DOHH2 (cell line): Measurements from ENCODE around the gene TMEM229B.

Source experiments
- H3F3A ChIP-seq: fragments of 200-600 bp; sonication (generic), shearing (Covaris generic); 2 replicates; pipeline ENCODE4 v1.6.0; 2016; ENCODE audit warnings: antibody characterized with exemption, mild to moderate bottlenecking; ENCODE audit not compliant: control insufficient read depth, insufficient read depth
- H3K27ac ChIP-seq: fragments of 200-600 bp; sonication (generic); 2 replicates; pipeline ENCODE4 v1.5.1; 2014; ENCODE audit warnings: low read depth, mild to moderate bottlenecking, low read length, moderate library complexity
- H3K27me3 ChIP-seq: fragments of 200-600 bp; sonication (generic); 2 replicates; pipeline ENCODE4 v1.6.1; 2014; ENCODE audit warnings: mild to moderate bottlenecking, low read length, mixed read lengths; ENCODE audit not compliant: control insufficient read depth
- H3K36me3 ChIP-seq: fragments of 200-600 bp; sonication (generic); 2 replicates; pipeline ENCODE4 v1.6.1; 2014; ENCODE audit warnings: mild to moderate bottlenecking, low read length, moderate library complexity, mixed read lengths; ENCODE audit not compliant: control insufficient read depth
- H3K4me1 ChIP-seq: fragments of 200-600 bp; sonication (generic); 2 replicates; pipeline ENCODE4 v1.6.1; 2014; ENCODE audit warnings: mild to moderate bottlenecking, low read length, mixed read lengths; ENCODE audit not compliant: control insufficient read depth
- H3K4me2 ChIP-seq: fragments of 200-600 bp; sonication (generic); 2 replicates; pipeline ENCODE4 v1.6.0; 2014; ENCODE audit warnings: mild to moderate bottlenecking, low read length, moderate library complexity
- H3K4me3 ChIP-seq: fragments of 200-600 bp; sonication (generic); 2 replicates; pipeline ENCODE4 v1.5.1; 2014; ENCODE audit warnings: mild to moderate bottlenecking, low read length, mixed read lengths
- H3K79me2 ChIP-seq: fragments of 200-600 bp; sonication (generic); 2 replicates; pipeline ENCODE4 v1.6.1; 2014; ENCODE audit warnings: mild to moderate bottlenecking, low read length, mixed read lengths; ENCODE audit not compliant: control insufficient read depth
- H3K9me2 ChIP-seq: fragments of 200-600 bp; sonication (generic); replicated peaks from 2 replicates; pipeline ENCODE4 v1.6.1; 2014; ENCODE audit warnings: mild to moderate bottlenecking, low read length, mixed read lengths; ENCODE audit not compliant: control insufficient read depth
- H3K9me3 ChIP-seq: fragments of 200-600 bp; sonication (generic); 2 replicates; pipeline ENCODE4 v1.6.1; 2014; ENCODE audit warnings: antibody characterized with exemption, low read length, mixed read lengths; ENCODE audit not compliant: control insufficient read depth, insufficient read depth
- H4K20me1 ChIP-seq: fragments of 200-600 bp; sonication (generic); 2 replicates; pipeline ENCODE4 v1.6.0; 2014; ENCODE audit warnings: low read depth, mild to moderate bottlenecking, antibody characterized with exemption, low read length, moderate library complexity; ENCODE audit not compliant: control insufficient read depth, insufficient read depth
- EZH2phosphoT487 ChIP-seq: fragments of 200-600 bp; sonication (generic); IDR thresholded peaks from 2 replicates; pipeline ENCODE4 v1.6.1; 2017; ENCODE audit warnings: borderline replicate concordance, mild to moderate bottlenecking, antibody characterized with exemption, low read length, moderate library complexity, mixed read lengths
- TF ChIP-seq, protein P1 (sequence below): fragments of 200-600 bp; sonication (generic); IDR thresholded peaks from one replicate; pipeline ENCODE4 v1.5.1; 2014; ENCODE audit warnings: antibody characterized with exemption, mild to moderate bottlenecking, low read depth, low read length; ENCODE audit not compliant: poor library complexity, severe bottlenecking

Gene TMEM229B

DNA sequence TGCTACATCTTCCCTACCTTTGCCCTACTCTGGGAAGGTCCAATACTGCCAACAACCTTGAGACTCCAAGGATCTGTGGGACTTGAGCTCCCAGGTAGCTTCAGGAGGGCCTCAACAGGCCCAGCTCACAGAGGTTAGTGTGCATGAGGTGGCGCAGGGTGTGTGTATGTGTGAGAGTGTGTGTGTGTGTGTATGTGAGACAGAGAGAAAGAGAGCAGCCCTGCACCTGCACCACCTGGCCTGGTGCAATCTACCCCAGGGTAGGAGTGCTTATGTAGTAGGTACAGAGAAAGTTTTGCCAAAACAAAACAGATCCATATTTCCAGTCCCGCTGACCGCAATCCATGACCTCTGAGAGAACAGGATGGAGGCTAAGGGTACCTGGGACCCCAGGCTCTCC, 24.6 kb downstream of the TMEM229B start:
- Histone ChIP-seq H3K9me2 (no peaks in the 10 kb centered on the region), H3K36me3 (no peaks in the 10 kb centered on the region), H3K27ac (no peak overlapping the region), H3K4me1 (no peaks in the 10 kb centered on the region), H3K27me3 (peaks cover 10% of the 10 kb centered on the region), H3K9me3 (no peaks in the 10 kb centered on the region), H3F3A (no peaks in the 10 kb centered on the region), H4K20me1 (no peaks in the 10 kb centered on the region), H3K4me3 (no peak overlapping the region), H3K79me2 (no peaks in the 10 kb centered on the region), H3K4me2 (no peak overlapping the region)
- no peak for TF ChIP-seq EZH2phosphoT487
- TF ChIP-seq, protein P1, sequence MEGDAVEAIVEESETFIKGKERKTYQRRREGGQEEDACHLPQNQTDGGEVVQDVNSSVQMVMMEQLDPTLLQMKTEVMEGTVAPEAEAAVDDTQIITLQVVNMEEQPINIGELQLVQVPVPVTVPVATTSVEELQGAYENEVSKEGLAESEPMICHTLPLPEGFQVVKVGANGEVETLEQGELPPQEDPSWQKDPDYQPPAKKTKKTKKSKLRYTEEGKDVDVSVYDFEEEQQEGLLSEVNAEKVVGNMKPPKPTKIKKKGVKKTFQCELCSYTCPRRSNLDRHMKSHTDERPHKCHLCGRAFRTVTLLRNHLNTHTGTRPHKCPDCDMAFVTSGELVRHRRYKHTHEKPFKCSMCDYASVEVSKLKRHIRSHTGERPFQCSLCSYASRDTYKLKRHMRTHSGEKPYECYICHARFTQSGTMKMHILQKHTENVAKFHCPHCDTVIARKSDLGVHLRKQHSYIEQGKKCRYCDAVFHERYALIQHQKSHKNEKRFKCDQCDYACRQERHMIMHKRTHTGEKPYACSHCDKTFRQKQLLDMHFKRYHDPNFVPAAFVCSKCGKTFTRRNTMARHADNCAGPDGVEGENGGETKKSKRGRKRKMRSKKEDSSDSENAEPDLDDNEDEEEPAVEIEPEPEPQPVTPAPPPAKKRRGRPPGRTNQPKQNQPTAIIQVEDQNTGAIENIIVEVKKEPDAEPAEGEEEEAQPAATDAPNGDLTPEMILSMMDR, result no peak

DNA sequence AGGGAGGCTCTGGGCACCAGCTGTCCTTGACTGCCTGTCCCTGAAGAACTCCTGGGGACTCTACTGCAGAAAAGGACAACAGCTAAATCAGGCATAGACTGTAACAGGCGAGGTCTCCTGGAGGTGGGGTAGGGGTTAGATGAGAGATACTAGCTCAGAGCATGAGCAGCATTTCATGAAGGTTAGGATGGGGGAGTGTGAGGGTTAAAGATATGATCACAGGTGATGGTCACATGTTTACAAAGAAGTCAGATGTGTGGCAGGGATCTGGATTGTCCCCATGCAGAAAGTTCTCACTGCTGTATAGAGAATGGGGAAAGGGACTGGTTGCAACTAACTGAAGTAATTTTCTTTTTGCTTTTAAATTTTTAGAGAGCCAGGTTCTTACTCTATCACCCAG, 26.5 kb downstream of the TMEM229B start:
- H3K9me3 ChIP-seq, result no peaks in the 10 kb centered on the region
- H3K9me2 ChIP-seq, result no peaks in the 10 kb centered on the region
- H3K36me3 ChIP-seq, result no peaks in the 10 kb centered on the region
- no peaks in the 10 kb centered on the region for H3K4me1 ChIP-seq
- no peak overlapping the region for H3K4me2 ChIP-seq
- no peaks in the 10 kb centered on the region for H4K20me1 ChIP-seq
- TF ChIP-seq, protein P1, result no peak
- no peak for TF ChIP-seq EZH2phosphoT487
- no peak overlapping the region for H3K27ac ChIP-seq
- no peaks in the 10 kb centered on the region for H3K79me2 ChIP-seq
- H3F3A ChIP-seq, result no peaks in the 10 kb centered on the region
- peaks cover 8% of the 10 kb centered on the region for H3K27me3 ChIP-seq
- no peak overlapping the region for H3K4me3 ChIP-seq

DNA sequence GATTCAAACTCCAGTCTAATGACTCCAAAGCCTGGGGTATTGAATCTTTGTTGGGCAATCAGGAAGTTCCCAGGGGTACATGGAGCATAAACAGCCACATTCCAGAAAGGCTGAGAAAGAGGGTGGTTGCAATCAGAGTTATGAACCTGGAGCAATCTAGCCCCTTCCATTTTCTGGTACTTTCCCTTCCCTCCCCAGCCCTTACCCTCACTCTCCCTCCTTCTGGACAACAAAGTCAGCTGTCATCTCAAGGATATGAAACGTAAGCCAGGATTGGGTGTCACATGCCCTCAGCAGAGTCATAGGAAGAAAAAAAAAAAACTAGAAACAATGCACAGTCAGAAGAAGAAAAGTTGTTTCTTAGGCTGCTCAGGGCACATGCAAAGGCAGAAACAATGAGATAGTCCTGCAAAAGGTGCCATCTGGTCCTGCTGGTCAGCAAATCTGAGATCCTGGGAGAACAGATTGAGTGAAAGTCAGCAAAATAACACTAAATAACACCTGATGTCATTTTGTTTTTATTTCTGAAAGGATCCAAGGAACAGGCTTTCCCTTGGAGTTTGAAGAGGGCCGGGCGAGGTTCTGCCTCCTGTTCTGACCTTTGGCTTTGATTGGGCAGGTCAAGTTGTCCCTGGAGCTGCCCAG, 27.1 kb downstream of the TMEM229B start:
- Histone ChIP-seq H3K4me2 (no peak overlapping the region), H3K27me3 (peaks cover 8% of the 10 kb centered on the region; the same call in 1 of the 2 replicates), H4K20me1 (no peaks in the 10 kb centered on the region), H3K4me3 (no peak overlapping the region), H3F3A (no peaks in the 10 kb centered on the region), H3K4me1 (no peaks in the 10 kb centered on the region), H3K79me2 (no peaks in the 10 kb centered on the region), H3K9me2 (no peaks in the 10 kb centered on the region), H3K27ac (no peak overlapping the region), H3K9me3 (no peaks in the 10 kb centered on the region), H3K36me3 (no peaks in the 10 kb centered on the region)
- TF ChIP-seq EZH2phosphoT487, result no peak
- TF ChIP-seq, protein P1, result no peak
